ENCODE results near the gene SLC39A8.

The SLC39A8 gene

DNA sequence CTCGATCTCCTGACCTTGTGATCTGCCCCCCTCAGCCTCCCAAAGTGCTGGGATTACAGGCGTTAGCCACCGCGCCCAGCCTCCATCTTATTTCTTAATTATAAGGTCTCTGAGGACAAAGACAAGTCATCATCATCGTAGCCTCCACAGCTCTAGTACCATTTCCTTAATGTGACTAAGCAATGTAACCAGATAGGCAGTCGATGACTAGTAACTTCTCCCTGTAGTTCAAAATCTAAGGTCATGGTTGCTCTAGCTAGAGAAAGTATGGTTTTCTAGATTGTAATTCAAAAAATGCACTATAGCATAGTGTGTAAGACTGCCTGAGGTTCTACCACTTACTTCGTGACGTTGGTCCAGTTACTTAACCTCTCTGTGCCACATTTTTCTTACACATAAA, 6.9 kb downstream of the SLC39A8 start:
- Mint-ChIP-seq H3K4me3 (no peak overlapping the region), H3K4me1 (no peaks in the 10 kb centered on the region), H3K27ac (no peak overlapping the region), H3K36me3 (ENCODE audit: low read depth) (peaks cover 12% of the 10 kb centered on the region), H3K27me3 (ENCODE audit: low read depth) (peaks cover 16% of the 10 kb centered on the region), H3K9me3 (no peaks in the 10 kb centered on the region)
- TF ChIP-seq, protein P1, sequence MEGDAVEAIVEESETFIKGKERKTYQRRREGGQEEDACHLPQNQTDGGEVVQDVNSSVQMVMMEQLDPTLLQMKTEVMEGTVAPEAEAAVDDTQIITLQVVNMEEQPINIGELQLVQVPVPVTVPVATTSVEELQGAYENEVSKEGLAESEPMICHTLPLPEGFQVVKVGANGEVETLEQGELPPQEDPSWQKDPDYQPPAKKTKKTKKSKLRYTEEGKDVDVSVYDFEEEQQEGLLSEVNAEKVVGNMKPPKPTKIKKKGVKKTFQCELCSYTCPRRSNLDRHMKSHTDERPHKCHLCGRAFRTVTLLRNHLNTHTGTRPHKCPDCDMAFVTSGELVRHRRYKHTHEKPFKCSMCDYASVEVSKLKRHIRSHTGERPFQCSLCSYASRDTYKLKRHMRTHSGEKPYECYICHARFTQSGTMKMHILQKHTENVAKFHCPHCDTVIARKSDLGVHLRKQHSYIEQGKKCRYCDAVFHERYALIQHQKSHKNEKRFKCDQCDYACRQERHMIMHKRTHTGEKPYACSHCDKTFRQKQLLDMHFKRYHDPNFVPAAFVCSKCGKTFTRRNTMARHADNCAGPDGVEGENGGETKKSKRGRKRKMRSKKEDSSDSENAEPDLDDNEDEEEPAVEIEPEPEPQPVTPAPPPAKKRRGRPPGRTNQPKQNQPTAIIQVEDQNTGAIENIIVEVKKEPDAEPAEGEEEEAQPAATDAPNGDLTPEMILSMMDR (IDR thresholded peaks at IDR 0.05; ENCODE audit: unreplicated experiment in 3 of 3) = no peak

DNA sequence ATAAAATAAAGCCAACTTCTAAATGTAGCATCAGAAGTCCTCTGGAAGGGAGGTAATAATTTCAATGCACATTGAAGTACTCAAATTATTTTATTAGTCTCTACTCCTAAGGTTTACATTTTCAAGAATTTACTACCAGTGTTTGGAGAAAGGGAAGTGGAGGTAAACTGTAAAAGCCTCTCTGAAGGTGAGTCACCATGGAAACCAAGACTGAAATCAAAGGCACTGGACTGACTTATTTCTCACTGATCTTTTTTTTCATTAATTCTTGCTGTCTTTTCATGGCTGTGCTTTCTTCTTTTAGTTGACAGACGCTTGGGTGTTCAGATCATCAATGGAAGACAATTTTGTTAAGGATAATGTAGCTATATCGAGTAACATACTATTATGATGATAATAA, 9.7 kb downstream of the SLC39A8 start:
- Mint-ChIP-seq H3K36me3 (ENCODE audit: low read depth) (peaks cover 24% of the 10 kb centered on the region), H3K27ac (no peak overlapping the region), H3K27me3 (ENCODE audit: low read depth) (no peaks in the 10 kb centered on the region), H3K4me1 (no peaks in the 10 kb centered on the region), H3K9me3 (no peaks in the 10 kb centered on the region), H3K4me3 (no peak overlapping the region)
- TF ChIP-seq, protein P1 (IDR thresholded peaks at IDR 0.05; ENCODE audit: unreplicated experiment in 3 of 3) = no peak

DNA sequence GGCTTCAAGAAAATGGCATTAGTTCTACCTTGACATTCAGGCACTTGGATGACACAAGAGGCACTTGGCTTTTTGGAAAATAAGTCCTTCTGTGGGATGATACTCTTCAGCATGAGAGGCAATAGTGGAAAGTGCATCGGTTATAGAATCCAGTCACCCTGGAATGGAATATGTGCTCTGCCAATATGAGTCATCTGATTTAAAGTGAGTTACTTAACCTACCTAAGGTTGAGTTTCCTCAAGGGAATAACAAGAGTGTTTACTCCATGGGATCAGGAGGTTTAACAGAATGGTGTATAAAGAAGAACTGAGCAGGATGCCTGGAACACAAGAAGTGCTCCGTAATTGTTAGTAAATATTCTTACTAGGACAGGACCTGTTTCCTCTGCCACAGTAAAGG, 10.7 kb downstream of the SLC39A8 start:
- H3K36me3 Mint-ChIP-seq (ENCODE audit: low read depth) = peaks cover 21% of the 10 kb centered on the region
- H3K27me3 Mint-ChIP-seq (ENCODE audit: low read depth) = no peaks in the 10 kb centered on the region
- TF ChIP-seq, protein P1 (IDR thresholded peaks at IDR 0.05; ENCODE audit: unreplicated experiment in 3 of 3) = no peak
- no peaks in the 10 kb centered on the region for H3K9me3 Mint-ChIP-seq
- no peak overlapping the region for H3K4me3 Mint-ChIP-seq
- no peak overlapping the region for H3K27ac Mint-ChIP-seq
- no peaks in the 10 kb centered on the region for H3K4me1 Mint-ChIP-seq

DNA sequence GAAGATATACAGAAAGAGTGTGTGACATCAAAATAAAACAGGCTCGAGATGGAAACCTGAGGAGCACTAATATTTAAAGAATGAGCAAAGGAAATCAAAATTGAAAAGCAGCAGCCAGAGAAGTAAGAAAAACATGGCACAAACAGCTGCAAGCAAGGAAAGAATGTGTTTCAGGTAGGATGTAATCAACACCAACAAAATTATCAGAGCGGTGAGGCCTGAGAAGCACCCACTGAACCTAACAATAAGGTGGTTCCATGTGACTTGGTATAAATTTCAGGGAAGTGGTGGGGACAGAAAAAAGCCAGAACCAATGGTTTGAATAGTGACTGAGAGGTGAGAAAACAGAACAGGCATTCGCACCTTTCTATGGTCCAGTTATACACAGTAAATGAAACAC, 11.5 kb downstream of the SLC39A8 start:
- TF ChIP-seq, protein P1 (IDR thresholded peaks at IDR 0.05; ENCODE audit: unreplicated experiment in 3 of 3) = no peak
- Mint-ChIP-seq H3K4me1 (no peaks in the 10 kb centered on the region), H3K4me3 (no peak overlapping the region), H3K27me3 (ENCODE audit: low read depth) (no peaks in the 10 kb centered on the region), H3K36me3 (ENCODE audit: low read depth) (peaks cover 15% of the 10 kb centered on the region), H3K27ac (no peak overlapping the region), H3K9me3 (no peaks in the 10 kb centered on the region)

DNA sequence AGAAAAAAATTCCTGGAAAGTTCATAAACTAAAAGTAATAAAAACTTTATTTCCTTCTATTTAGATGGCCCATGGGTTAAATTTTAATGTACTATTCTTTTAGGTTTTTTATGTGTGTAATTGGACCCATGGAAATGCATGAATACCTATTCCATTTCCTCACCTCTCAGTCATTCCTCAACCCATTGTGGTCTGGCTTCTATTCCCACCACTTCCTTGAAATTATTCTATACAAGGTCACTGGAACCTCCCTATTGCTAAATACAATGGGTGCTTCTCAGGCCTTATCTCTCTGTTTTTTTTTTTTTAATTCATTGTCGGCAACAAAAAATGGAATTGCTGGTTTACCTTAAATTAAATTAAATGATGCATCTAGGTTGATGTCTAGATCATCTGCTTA, 17.2 kb downstream of the SLC39A8 start:
- TF ChIP-seq, protein P1 (IDR thresholded peaks at IDR 0.05; ENCODE audit: unreplicated experiment in 3 of 3) = no peak
- no peak overlapping the region for H3K4me3 Mint-ChIP-seq
- H3K27ac Mint-ChIP-seq = no peak overlapping the region
- H3K36me3 Mint-ChIP-seq (ENCODE audit: low read depth) = peaks cover 12% of the 10 kb centered on the region
- H3K4me1 Mint-ChIP-seq = peaks cover 5% of the 10 kb centered on the region
- no peaks in the 10 kb centered on the region for H3K27me3 Mint-ChIP-seq (ENCODE audit: low read depth)
- H3K9me3 Mint-ChIP-seq = no peaks in the 10 kb centered on the region

DNA sequence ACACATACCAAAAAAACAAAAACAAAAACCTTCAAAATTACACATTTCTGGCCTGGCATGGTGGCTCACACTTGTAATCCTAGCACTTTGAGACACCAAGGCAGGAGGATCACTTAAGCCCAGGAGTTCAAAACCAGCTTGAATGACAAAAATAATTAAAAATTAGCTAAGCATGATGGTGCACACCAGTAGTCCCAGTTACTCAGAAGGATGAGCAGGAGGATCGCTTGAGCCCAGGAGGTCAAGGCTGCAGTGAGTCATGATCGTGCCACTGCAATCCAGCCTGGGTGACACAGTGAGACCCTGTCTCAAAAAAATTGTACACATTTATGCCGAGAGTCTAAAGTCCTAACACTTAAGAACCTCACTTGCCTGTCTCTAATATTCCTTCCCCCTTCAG, 18.3 kb downstream of the SLC39A8 start:
- Mint-ChIP-seq H3K36me3 (ENCODE audit: low read depth) (peaks cover 8% of the 10 kb centered on the region), H3K4me1 (peaks cover 5% of the 10 kb centered on the region), H3K4me3 (no peak overlapping the region), H3K27ac (no peak overlapping the region), H3K27me3 (ENCODE audit: low read depth) (no peaks in the 10 kb centered on the region), H3K9me3 (no peaks in the 10 kb centered on the region)
- TF ChIP-seq, protein P1 (IDR thresholded peaks at IDR 0.05; ENCODE audit: unreplicated experiment in 3 of 3) = no peak
